GM23338 (cell line): ENCODE data around the gene GALNT9. TPM values are rescaled to one million over a fixed set of nuclear protein-coding genes. Genes with fewer than 3 reads are reported as not detected.

Experiments used
- ATAC-seq: fragments of 200-7000 bp; cut with Tn5 transposase; 3 replicates; pipeline ENCODE4 v1.9.1; 2020
- DNase-seq: peaks from one replicate; pipeline ENCODE4 v3.0.0-alpha.2; 2015; ENCODE audit warnings: low spot score
- H2AFZ ChIP-seq: fragments of 200-600 bp; sonication (generic); 2 replicates; pipeline ENCODE4 v1.8.0; 2016; ENCODE audit warnings: antibody characterized with exemption, mild to moderate bottlenecking, moderate library complexity
- H3F3A ChIP-seq: fragments of 200-600 bp; sonication (generic); replicated peaks from 2 replicates; pipeline ENCODE4 v1.8.0; 2017; ENCODE audit warnings: antibody characterized with exemption, mixed run types, low read depth
- H3K27ac ChIP-seq: fragments of 200-600 bp; sonication (generic); 2 replicates; pipeline ENCODE4 v1.6.1; 2016; ENCODE audit warnings: low read depth
- H3K27me3 ChIP-seq: fragments of 200-600 bp; sonication (generic); 2 replicates; pipeline ENCODE4 v1.8.0; 2016; ENCODE audit warnings: mild to moderate bottlenecking, mixed run types, moderate library complexity; ENCODE audit not compliant: insufficient read depth
- H3K36me3 ChIP-seq: fragments of 200-600 bp; sonication (generic); 2 replicates; pipeline ENCODE4 v1.8.0; 2016; ENCODE audit warnings: mild to moderate bottlenecking; ENCODE audit not compliant: insufficient read depth
- H3K4me1 ChIP-seq: fragments of 200-600 bp; sonication (generic); 2 replicates; pipeline ENCODE4 v1.8.0; 2016; ENCODE audit warnings: mild to moderate bottlenecking, moderate library complexity; ENCODE audit not compliant: insufficient read depth
- H3K4me2 ChIP-seq: fragments of 200-600 bp; sonication (generic); 2 replicates; pipeline ENCODE4 v1.7.1; 2017; ENCODE audit warnings: mixed run types
- H3K4me3 ChIP-seq: fragments of 200-600 bp; sonication (generic); 2 replicates; pipeline ENCODE4 v1.6.1; 2016; ENCODE audit warnings: mixed run types
- H3K79me2 ChIP-seq: fragments of 200-600 bp; sonication (generic); replicated peaks from 2 replicates; pipeline ENCODE4 v1.8.0; 2017; ENCODE audit warnings: mild to moderate bottlenecking; ENCODE audit not compliant: insufficient read depth
- H3K9me2 ChIP-seq: fragments of 200-600 bp; sonication (generic); 2 replicates; pipeline ENCODE4 v1.8.0; 2017; ENCODE audit not compliant: insufficient read depth
- H4K20me1 ChIP-seq: fragments of 200-600 bp; sonication (generic); replicated peaks from 2 replicates; pipeline ENCODE4 v1.8.0; 2017; ENCODE audit warnings: mild to moderate bottlenecking; ENCODE audit not compliant: insufficient read depth
- H3K27ac Mint-ChIP-seq: 2 replicates; pipeline ENCODE4 v1.8.0; 2020; ENCODE audit warnings: inconsistent platforms, mild to moderate bottlenecking, moderate library complexity, mixed read lengths
- H3K27me3 Mint-ChIP-seq: 3 replicates; pipeline ENCODE4 v1.8.0; 2022; ENCODE audit warnings: low read depth, mild to moderate bottlenecking, moderate library complexity, mixed read lengths, inconsistent platforms; ENCODE audit not compliant: insufficient read depth, poor library complexity
- H3K36me3 Mint-ChIP-seq: 3 replicates; pipeline ENCODE4 v1.8.0; 2021; ENCODE audit warnings: low read depth, mild to moderate bottlenecking, inconsistent platforms, moderate library complexity, mixed read lengths
- H3K4me1 Mint-ChIP-seq: 3 replicates; pipeline ENCODE4 v1.8.0; 2020; ENCODE audit warnings: mild to moderate bottlenecking, inconsistent platforms, mixed read lengths
- H3K4me3 Mint-ChIP-seq: 3 replicates; pipeline ENCODE4 v1.8.0; 2021; ENCODE audit warnings: moderate library complexity, mild to moderate bottlenecking, inconsistent platforms, mixed read lengths
- H3K9me3 Mint-ChIP-seq: 3 replicates; pipeline ENCODE4 v1.8.0; 2020; ENCODE audit warnings: moderate library complexity, mild to moderate bottlenecking, inconsistent platforms, mixed read lengths
- CREB1 ChIP-seq: fragments of 250-450 bp; sonication (Bioruptor Pico); IDR thresholded peaks from 2 replicates; pipeline ENCODE4 v1.5.0; 2020; ENCODE audit warnings: low read depth, mild to moderate bottlenecking, moderate library complexity
- EZH2 ChIP-seq: fragments of 200-600 bp; sonication (generic); IDR thresholded peaks from one replicate; pipeline ENCODE4 v1.8.0; 2017; ENCODE audit warnings: antibody characterized with exemption, mild to moderate bottlenecking, low read depth; ENCODE audit not compliant: unreplicated experiment
- EZH2phosphoT487 ChIP-seq: fragments of 200-600 bp; sonication (generic); IDR thresholded peaks from one replicate; pipeline ENCODE4 v1.8.1; 2018; ENCODE audit warnings: antibody characterized with exemption; ENCODE audit not compliant: unreplicated experiment
- JUNB ChIP-seq: IDR thresholded peaks from one replicate; pipeline ENCODE4 v1.6.1; 2016; ENCODE audit warnings: antibody characterized with exemption; ENCODE audit not compliant: unreplicated experiment
- NANOG ChIP-seq: IDR thresholded peaks from 2 replicates; pipeline ENCODE4 v1.6.1; 2016; ENCODE audit warnings: antibody characterized with exemption, borderline replicate concordance
- POLR2AphosphoS5 ChIP-seq: IDR thresholded peaks from 2 replicates; pipeline ENCODE4 v1.6.1; 2016; ENCODE audit warnings: antibody characterized with exemption, low read depth
- STAT1 ChIP-seq: IDR thresholded peaks from one replicate; pipeline ENCODE4 v1.6.1; 2016; ENCODE audit warnings: antibody characterized with exemption; ENCODE audit not compliant: unreplicated experiment
- ZNF114 ChIP-seq: fragments of 250-450 bp; sonication (Bioruptor Pico); IDR thresholded peaks from 2 replicates; pipeline ENCODE4 v1.5.0; 2020; ENCODE audit warnings: mild to moderate bottlenecking, moderate library complexity
- ZNF331 ChIP-seq: fragments of 250-450 bp; sonication (Bioruptor Pico); IDR thresholded peaks from 2 replicates; pipeline ENCODE4 v1.5.0; 2020; ENCODE audit warnings: low read depth, mild to moderate bottlenecking, moderate library complexity
- polyA plus RNA-seq: library from polyadenylated mRNA; unstranded; fragments of >200 nt; fragmentation: Nextera tagmentation; extraction: Ambion mirVana; gene quantifications from 2 replicates; pipeline ENCODE4 v1.2.1, GENCODE V29; 2016
- total RNA-seq: library from RNA; depleted of rRNA; stranded (reverse); fragments of >200 nt; shearing (Covaris generic); gene quantifications from 2 replicates; pipeline ENCODE4 v1.2.3, GENCODE V29; 2014
- TF ChIP-seq, protein P1 (sequence below), 2 experiments: fragments of 200-600 bp in 1 of 2; sonication (generic) in 1 of 2; conservative IDR thresholded peaks; 2 replicates each; pipeline versions ENCODE4 v1.5.1 to v1.6.1; 2016 to 2017; ENCODE audit warnings: antibody characterized with exemption in 2 of 2, low read depth in 2 of 2, mild to moderate bottlenecking in 2 of 2, moderate library complexity in 1 of 2
- TF ChIP-seq, protein P2 (sequence below): IDR thresholded peaks from 2 replicates; pipeline ENCODE4 v1.6.1; 2016; ENCODE audit warnings: antibody characterized with exemption

The GALNT9 gene
- total and polyA plus RNA-seq, 2 experiments from 2014 or later, result 0.81 to 2.5 TPM

- no peak for TF ChIP-seq CREB1 (CRISPR knock-in tag)
- TF ChIP-seq JUNB, result no peak
- TF ChIP-seq, protein P1, sequence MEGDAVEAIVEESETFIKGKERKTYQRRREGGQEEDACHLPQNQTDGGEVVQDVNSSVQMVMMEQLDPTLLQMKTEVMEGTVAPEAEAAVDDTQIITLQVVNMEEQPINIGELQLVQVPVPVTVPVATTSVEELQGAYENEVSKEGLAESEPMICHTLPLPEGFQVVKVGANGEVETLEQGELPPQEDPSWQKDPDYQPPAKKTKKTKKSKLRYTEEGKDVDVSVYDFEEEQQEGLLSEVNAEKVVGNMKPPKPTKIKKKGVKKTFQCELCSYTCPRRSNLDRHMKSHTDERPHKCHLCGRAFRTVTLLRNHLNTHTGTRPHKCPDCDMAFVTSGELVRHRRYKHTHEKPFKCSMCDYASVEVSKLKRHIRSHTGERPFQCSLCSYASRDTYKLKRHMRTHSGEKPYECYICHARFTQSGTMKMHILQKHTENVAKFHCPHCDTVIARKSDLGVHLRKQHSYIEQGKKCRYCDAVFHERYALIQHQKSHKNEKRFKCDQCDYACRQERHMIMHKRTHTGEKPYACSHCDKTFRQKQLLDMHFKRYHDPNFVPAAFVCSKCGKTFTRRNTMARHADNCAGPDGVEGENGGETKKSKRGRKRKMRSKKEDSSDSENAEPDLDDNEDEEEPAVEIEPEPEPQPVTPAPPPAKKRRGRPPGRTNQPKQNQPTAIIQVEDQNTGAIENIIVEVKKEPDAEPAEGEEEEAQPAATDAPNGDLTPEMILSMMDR (conservative IDR thresholded peaks at IDR 0.05; ENCODE audit: low read depth in 2 of 2), result no peak
These were observed 20.2 kb upstream of the GALNT9 start (continued) for GRCh38 chr12:132349501-132350131.

DNA sequence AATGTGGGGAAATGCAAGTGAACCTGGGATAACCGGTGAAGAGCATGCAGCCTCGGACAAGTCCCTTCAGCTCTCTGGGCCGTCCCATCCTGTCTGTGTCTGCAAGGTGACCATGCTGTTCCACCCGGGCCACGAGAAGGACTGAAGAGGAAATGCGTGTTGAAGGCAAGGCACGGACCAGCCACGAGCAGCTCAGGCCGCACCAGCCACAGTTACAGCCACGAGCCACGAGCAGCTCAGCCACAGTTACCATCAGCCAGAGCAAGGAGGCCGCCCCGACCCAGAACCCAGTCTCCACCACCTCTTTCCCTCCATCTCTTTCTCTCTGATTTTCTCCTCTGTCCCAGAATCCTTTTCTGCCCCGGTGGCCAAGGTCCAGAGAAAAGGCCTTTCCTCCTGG, 18.8 kb upstream of the GALNT9 start:
- H3K4me3 Mint-ChIP-seq, result no peak overlapping the region
- H2AFZ ChIP-seq, result no peak overlapping the region
- H3K36me3 ChIP-seq, result no peaks in the 10 kb centered on the region
- no peak overlapping the region for H3K27ac ChIP-seq
- H3K4me2 ChIP-seq, result no peak overlapping the region
- TF ChIP-seq, protein P2, sequence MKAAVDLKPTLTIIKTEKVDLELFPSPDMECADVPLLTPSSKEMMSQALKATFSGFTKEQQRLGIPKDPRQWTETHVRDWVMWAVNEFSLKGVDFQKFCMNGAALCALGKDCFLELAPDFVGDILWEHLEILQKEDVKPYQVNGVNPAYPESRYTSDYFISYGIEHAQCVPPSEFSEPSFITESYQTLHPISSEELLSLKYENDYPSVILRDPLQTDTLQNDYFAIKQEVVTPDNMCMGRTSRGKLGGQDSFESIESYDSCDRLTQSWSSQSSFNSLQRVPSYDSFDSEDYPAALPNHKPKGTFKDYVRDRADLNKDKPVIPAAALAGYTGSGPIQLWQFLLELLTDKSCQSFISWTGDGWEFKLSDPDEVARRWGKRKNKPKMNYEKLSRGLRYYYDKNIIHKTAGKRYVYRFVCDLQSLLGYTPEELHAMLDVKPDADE, result no peak
- no peak for TF ChIP-seq CREB1 (CRISPR knock-in tag)
- no peak for TF ChIP-seq ZNF114 (CRISPR knock-in tag)
- TF ChIP-seq, protein P1 (conservative IDR thresholded peaks at IDR 0.05; ENCODE audit: low read depth in 2 of 2), result no peak
- TF ChIP-seq JUNB, result no peak
- no peak for TF ChIP-seq NANOG
- TF ChIP-seq EZH2, result no peak
- TF ChIP-seq POLR2AphosphoS5, result no peak
- no peak for TF ChIP-seq ZNF331 (CRISPR knock-in tag)
- TF ChIP-seq STAT1, result no peak
- no peak for TF ChIP-seq EZH2phosphoT487
- H3K9me3 Mint-ChIP-seq, result peaks cover 3% of the 10 kb centered on the region; the same call in 2 of the 3 replicates
- no peaks in the 10 kb centered on the region for H3K79me2 ChIP-seq
- H4K20me1 ChIP-seq, result no peaks in the 10 kb centered on the region; the same call in 1 of the 2 replicates
- H3K27me3 ChIP-seq, result no peaks in the 10 kb centered on the region
- peaks cover under 1% of the 10 kb centered on the region; the same call in 1 of the 3 replicates for H3K4me1 Mint-ChIP-seq
- ATAC-seq (no peak), DNase-seq (no peak)
- H3K36me3 Mint-ChIP-seq, result no peaks in the 10 kb centered on the region
- H3K27me3 Mint-ChIP-seq, result peaks cover 29% of the 10 kb centered on the region
- H3K4me3 ChIP-seq, result no peak overlapping the region
- no peak overlapping the region for H3K27ac Mint-ChIP-seq
- no peaks in the 10 kb centered on the region for H3K4me1 ChIP-seq
- no peaks in the 10 kb centered on the region for H3K9me2 ChIP-seq
- no peaks in the 10 kb centered on the region for H3F3A ChIP-seq
